ENCODE measurements around the gene CLIC1. TPM values are rescaled to one million over a fixed set of nuclear protein-coding genes. Genes with fewer than 3 reads are reported as not detected.

CLIC1 gene
- total and polyA plus RNA-seq, 2 experiments from 2014 or later, result 576 to 784 TPM

GRCh38 chr6:31701666-31702404 is 34.5 kb downstream of the CLIC1 start:
- Histone ChIP-seq H3K4me1 (ENCODE audit: insufficient read depth) (peaks cover 8% of the 10 kb centered on the region), H3K27me3 (replicated peaks; ENCODE audit: insufficient read depth) (no peaks in the 10 kb centered on the region), H3K4me3 (peak overlapping the region; percentile 96), H3K9me2 (ENCODE audit: insufficient read depth) (no peaks in the 10 kb centered on the region), H4K20me1 (ENCODE audit: insufficient read depth) (no peaks in the 10 kb centered on the region), H3F3A (ENCODE audit: insufficient read depth) (no peaks in the 10 kb centered on the region), H2AFZ (peak overlapping the region; percentile 96), H3K9me3 (ENCODE audit: low read depth) (no peaks in the 10 kb centered on the region), H3K36me3 (ENCODE audit: low read depth) (peaks cover 6% of the 10 kb centered on the region; the same call in 1 of the 2 replicates), H3K27ac (peak overlapping the region; percentile 90), H3K9ac (peak overlapping the region; percentile 86), H3K79me2 (ENCODE audit: insufficient read depth) (peaks cover 36% of the 10 kb centered on the region), H3K4me2 (ENCODE audit: unreplicated experiment) (peak overlapping the region; percentile 99)
- peak; percentile 56 for DNase-seq
- 25 to 29% methylated on average over 7 of the region's 7 CpGs for WGBS, 2 experiments (ENCODE audit: low coverage in 1 of 2, low lambda C conversion rate in 2 of 2, missing lambda C conversion rate in 2 of 2)
- in situ Hi-C loops (cut with MboI), result no loop called here
- no peak for TF ChIP-seq EZH2 (IDR thresholded peaks at IDR 0.05; ENCODE audit: insufficient read depth, poor library complexity, severe bottlenecking)
- TF ChIP-seq EZH2phosphoT487 (IDR thresholded peaks at IDR 0.05; ENCODE audit: insufficient read depth, low read depth), result no peak

GRCh38 chr6:31700740-31701401 is 35.5 kb downstream of the CLIC1 start:
- Histone ChIP-seq H4K20me1 (ENCODE audit: insufficient read depth) (no peaks in the 10 kb centered on the region), H3K9me2 (ENCODE audit: insufficient read depth) (no peaks in the 10 kb centered on the region), H3K4me2 (ENCODE audit: unreplicated experiment) (no peak overlapping the region), H3K4me3 (no peak overlapping the region), H3K9me3 (ENCODE audit: low read depth) (no peaks in the 10 kb centered on the region), H3F3A (ENCODE audit: insufficient read depth) (no peaks in the 10 kb centered on the region), H3K36me3 (ENCODE audit: low read depth) (peaks cover 6% of the 10 kb centered on the region; the same call in 1 of the 2 replicates), H3K9ac (peak overlapping the region; percentile 86; the same call in 1 of the 2 replicates), H3K27me3 (replicated peaks; ENCODE audit: insufficient read depth) (no peaks in the 10 kb centered on the region), H2AFZ (no peak overlapping the region), H3K79me2 (ENCODE audit: insufficient read depth) (peaks cover 36% of the 10 kb centered on the region), H3K4me1 (ENCODE audit: insufficient read depth) (peaks cover 8% of the 10 kb centered on the region), H3K27ac (no peak overlapping the region)
- no peak for DNase-seq
- in situ Hi-C loops (cut with MboI), result no loop called here
- 83 to 88% methylated on average over 5 of the region's 5 CpGs for WGBS, 2 experiments (ENCODE audit: low coverage in 1 of 2, low lambda C conversion rate in 2 of 2, missing lambda C conversion rate in 2 of 2)
- TF ChIP-seq EZH2phosphoT487 (IDR thresholded peaks at IDR 0.05; ENCODE audit: insufficient read depth, low read depth) (no peak), EZH2 (IDR thresholded peaks at IDR 0.05; ENCODE audit: insufficient read depth, poor library complexity, severe bottlenecking) (no peak)

GRCh38 chr6:31697555-31697954 is 38.8 kb downstream of the CLIC1 start:
- peaks cover 34% of the 10 kb centered on the region for H3K79me2 ChIP-seq (ENCODE audit: insufficient read depth)
- DNase-seq, result no peak
- TF ChIP-seq EZH2 (IDR thresholded peaks at IDR 0.05; ENCODE audit: insufficient read depth, poor library complexity, severe bottlenecking), result no peak
- no peak for TF ChIP-seq EZH2phosphoT487 (IDR thresholded peaks at IDR 0.05; ENCODE audit: insufficient read depth, low read depth)
- no peaks in the 10 kb centered on the region for H3K9me3 ChIP-seq (ENCODE audit: low read depth)
- no peaks in the 10 kb centered on the region for H3K27me3 ChIP-seq (replicated peaks; ENCODE audit: insufficient read depth)
- H3K4me3 ChIP-seq, result no peak overlapping the region
- no peaks in the 10 kb centered on the region for H3K9me2 ChIP-seq (ENCODE audit: insufficient read depth)
- no peak overlapping the region for H2AFZ ChIP-seq
- no peaks in the 10 kb centered on the region for H3F3A ChIP-seq (ENCODE audit: insufficient read depth)
- peaks cover 8% of the 10 kb centered on the region for H3K4me1 ChIP-seq (ENCODE audit: insufficient read depth)
- 61 to 62% methylated on average over 3 of the region's 3 CpGs for WGBS, 2 experiments (ENCODE audit: low coverage in 1 of 2, low lambda C conversion rate in 2 of 2, missing lambda C conversion rate in 2 of 2)
- H3K9ac ChIP-seq, result no peak overlapping the region
- no peak overlapping the region for H3K27ac ChIP-seq
- in situ Hi-C loops (cut with MboI), result no loop called here
- no peaks in the 10 kb centered on the region for H4K20me1 ChIP-seq (ENCODE audit: insufficient read depth)
- H3K4me2 ChIP-seq (ENCODE audit: unreplicated experiment), result no peak overlapping the region
- H3K36me3 ChIP-seq (ENCODE audit: low read depth), result peaks cover 13% of the 10 kb centered on the region; the same call in 1 of the 2 replicates

GRCh38 chr6:31693535-31693934 is 42.8 kb downstream of the CLIC1 start:
- Histone ChIP-seq H3K36me3 (ENCODE audit: low read depth) (peaks cover 13% of the 10 kb centered on the region; the same call in 1 of the 2 replicates), H2AFZ (no peak overlapping the region), H3K27me3 (replicated peaks; ENCODE audit: insufficient read depth) (no peaks in the 10 kb centered on the region), H3K4me2 (ENCODE audit: unreplicated experiment) (no peak overlapping the region), H4K20me1 (ENCODE audit: insufficient read depth) (no peaks in the 10 kb centered on the region), H3K9ac (no peak overlapping the region), H3K9me3 (ENCODE audit: low read depth) (no peaks in the 10 kb centered on the region), H3K9me2 (ENCODE audit: insufficient read depth) (no peaks in the 10 kb centered on the region), H3K27ac (no peak overlapping the region), H3K4me3 (no peak overlapping the region), H3K79me2 (ENCODE audit: insufficient read depth) (no peaks in the 10 kb centered on the region), H3K4me1 (ENCODE audit: insufficient read depth) (no peaks in the 10 kb centered on the region), H3F3A (ENCODE audit: insufficient read depth) (no peaks in the 10 kb centered on the region)
- DNase-seq, result no peak
- in situ Hi-C loops (cut with MboI), result no loop called here
- 89 to 91% methylated on average over 6 of the region's 6 CpGs for WGBS, 2 experiments (ENCODE audit: low coverage in 1 of 2, low lambda C conversion rate in 2 of 2, missing lambda C conversion rate in 2 of 2)
- TF ChIP-seq EZH2 (IDR thresholded peaks at IDR 0.05; ENCODE audit: insufficient read depth, poor library complexity, severe bottlenecking) (no peak), EZH2phosphoT487 (IDR thresholded peaks at IDR 0.05; ENCODE audit: insufficient read depth, low read depth) (no peak)
